Heart right ventricle (tissue), 16 donors: ENCODE results near the gene MARCHF4. TPM values are rescaled to one million over a fixed set of nuclear protein-coding genes. Genes with fewer than 3 reads are reported as not detected.

Experiments
- ATAC-seq, 8 donors: fragments of 200-7000 bp; cut with Tn5 transposase; one replicate each; pipeline ENCODE4 v1.9.1; 2020; ENCODE audit warnings: mild to moderate bottlenecking in 8 of 8, moderate library complexity in 8 of 8, moderate number of reproducible peaks in 1 of 8
- DNase-seq, 2 donors: peaks; one replicate each; pipeline ENCODE4 v3.0.0-alpha.2; 2020
- H3K27ac ChIP-seq, 10 donors: fragments of 200-600 bp; sonication (generic) in 2 of 10; one replicate each; pipeline versions ENCODE4 v1.5.0 to v1.8.0; 2020 to 2022; ENCODE audit warnings: mild to moderate bottlenecking in 3 of 10
- H3K27me3 ChIP-seq, 7 donors: fragments of 200-600 bp; one replicate each; pipeline ENCODE4 v1.8.0; 2021 to 2022; ENCODE audit warnings: mild to moderate bottlenecking in 2 of 7
- H3K36me3 ChIP-seq, 9 donors: fragments of 200-600 bp; sonication (generic) in 1 of 9; one replicate each; pipeline versions ENCODE4 v1.5.0 to v1.8.0; 2020 to 2022; ENCODE audit warnings: mild to moderate bottlenecking in 2 of 9
- H3K4me1 ChIP-seq, 9 donors: fragments of 200-600 bp; sonication (generic) in 1 of 9; one replicate each; pipeline versions ENCODE4 v1.5.0 to v1.8.0; 2020 to 2022; ENCODE audit warnings: mild to moderate bottlenecking in 4 of 9
- H3K4me3 ChIP-seq, 10 donors: fragments of 200-600 bp; sonication (generic) in 2 of 10; one replicate each; pipeline versions ENCODE4 v1.5.0 to v1.8.0; 2020 to 2022; ENCODE audit warnings: mild to moderate bottlenecking in 7 of 10, moderate library complexity in 2 of 10
- H3K9me3 ChIP-seq, 11 donors: fragments of 200-600 bp in 10 of 11; sonication (generic) in 2 of 11; one replicate each; pipeline versions ENCODE4 v1.5.0 to v1.8.0; 2013 to 2022; ENCODE audit warnings: mild to moderate bottlenecking in 2 of 11, control low read depth in 1 of 11, moderate library complexity in 1 of 11
- CTCF ChIP-seq, 9 donors: fragments of 200-600 bp; sonication (generic) in 2 of 9; IDR thresholded peaks; one replicate each; pipeline versions ENCODE4 v1.5.0 to v1.8.0; 2021 to 2022; ENCODE audit warnings: antibody characterized with exemption in 9 of 9, mild to moderate bottlenecking in 5 of 9, moderate library complexity in 1 of 9
- whole genome bisulfite sequencing, 2 donors: extraction: QIAGEN DNeasy Blood & Tissue Kit; methylation state at CpG; one replicate each; pipeline ENCODE4 v1.1.7; 2013; ENCODE audit warnings: inconsistent platforms in 1 of 2; 5-methylcytosine and 5-hydroxymethylcytosine counted together
- intact Hi-C, 10 donors: fragments of 100-400 bp; cut with DNase I; formaldehyde crosslinking; loops; one replicate each; pipeline versions ENCODE4 v1.11.1 to v1.14.2; 2022
- polyA plus RNA-seq, 2 donors: library from polyadenylated mRNA; stranded (reverse); fragments of 200-250 nt; gene quantifications; one replicate each; pipeline ENCODE4 v1.2.3, GENCODE V29; 2013
- total RNA-seq, 10 donors: library from RNA; stranded (reverse); fragmentation: NEBNext Ultra II Directional in 3 of 10; extraction: Animal tissue kit (Norgen Biotek cat#: 25700) in 3 of 10; gene quantifications; one replicate each; pipeline versions ENCODE4 v1.2.1 to v1.2.4, GENCODE V29; 2021 to 2023
- donor health status: Arrhythmogenic right ventricular cardiomyopathy.
- donor health status: ischemic (EF 13 %, LVEDD 7.1; RV severe dilation, severe dysfunction).
- donor health status: healthy with polysubstance abuse.
- donor health status: DM: no; HTN: yes; CAD: no.
- donor health status: DM: no; HTN: no; CAD: no.
- donor health status: ischemic (EF 25% LVEDD 6.9; RV normal size, moderate dysfunction).
- donor health status: ischemic (EF 25% LVEDD 5.7; RV mildly dilated, moderate dysfunction).
- donor health status: healthy.
- donor health status: DM: yes; HTN: yes; CAD: no.
- donor health status: Ischemic cardiomyopathy.
- donor health status: ischemic (EF 35%, LVEDD 5.7; RV mildly dilated, moderate dysfunction).
- donor health status: nonischemic (EF 11% LVEDD 7.7; RV severe dilation, severe dysfunction).
- donor health status: DM: yes; HTN: yes; CAD: no.
- donor health status: PGD.
- donor health status: ischemic (EF 29% LVEDD 5.4; RV normal size, mild dysfunction).
- donor health status: nonischemic (EF 23%, LVEDD 6.1; RV moderate dilation, normal function).

MARCHF4 gene
- total and polyA plus RNA-seq, 12 donors = 0.01 to 0.40 (median 0.08) TPM; not detected in 8

- H3K4me3 ChIP-seq = no peak overlapping the region
- H3K27me3 ChIP-seq = peaks cover 0 to 6% (median 0%) of the 10 kb centered on the region in 7 donors
- ATAC-seq = no peak
- no peak for DNase-seq
- 57 to 77% methylated on average over 1 of the region's 1 CpG for WGBS, 2 donors
- no peak overlapping the region for H3K27ac ChIP-seq
- TF ChIP-seq CTCF (IDR thresholded peaks at IDR 0.05) = no peak
- intact Hi-C loops = loop anchor here in 3 of 10 donors (10.0 kb wide), 3 partner anchors 175 to 275 kb away; no protein-coding TSS in a partner anchor
- peaks cover 0 to 8% (median 0%) of the 10 kb centered on the region in 9 donors for H3K4me1 ChIP-seq
- H3K36me3 ChIP-seq = no peaks in the 10 kb centered on the region
- peaks cover 0 to 9% (median 0%) of the 10 kb centered on the region in 11 donors for H3K9me3 ChIP-seq
Measured at GRCh38 chr2:216399621-216400020, 27.3 kb upstream of the MARCHF4 start.

- intact Hi-C loops = no loop called here
- 79 to 88% methylated on average over 6 of the region's 6 CpGs for WGBS, 2 donors
- Histone ChIP-seq H3K36me3 (no peaks in the 10 kb centered on the region), H3K4me3 (no peak overlapping the region), H3K9me3 (no peaks in the 10 kb centered on the region), H3K27ac (no peak overlapping the region), H3K4me1 (peaks cover 0 to 4% (median 0%) of the 10 kb centered on the region in 9 donors), H3K27me3 (peaks cover 0 to 6% (median 0%) of the 10 kb centered on the region in 7 donors)
- DNase-seq (no peak), ATAC-seq (no peak)
- TF ChIP-seq CTCF (IDR thresholded peaks at IDR 0.05) = no peak
Measured at GRCh38 chr2:216394881-216395280, 22.6 kb upstream of the MARCHF4 start.

- H3K36me3 ChIP-seq = no peaks in the 10 kb centered on the region
- no peak overlapping the region for H3K4me3 ChIP-seq
- DNase-seq = no peak
- no peaks in the 10 kb centered on the region for H3K9me3 ChIP-seq
- TF ChIP-seq CTCF (IDR thresholded peaks at IDR 0.05) = no peak
- intact Hi-C loops = no loop called here
- ATAC-seq = no peak
- H3K27me3 ChIP-seq = no peaks in the 10 kb centered on the region
- WGBS, 2 donors = 74 to 75% methylated on average over 12 of the region's 12 CpGs
- H3K4me1 ChIP-seq = peaks cover 0 to 8% (median 0%) of the 10 kb centered on the region in 9 donors
- H3K27ac ChIP-seq = no peak overlapping the region
Measured at GRCh38 chr2:216392945-216393840, 20.9 kb upstream of the MARCHF4 start.

GRCh38 chr2:216392018-216392562 lies 19.8 kb upstream of the MARCHF4 start:
- DNase-seq (no peak), ATAC-seq (no peak)
- Histone ChIP-seq H3K4me1 (peaks cover 0 to 8% (median 0%) of the 10 kb centered on the region in 9 donors), H3K4me3 (no peak overlapping the region), H3K36me3 (no peaks in the 10 kb centered on the region), H3K27me3 (peaks cover 0 to 5% (median 0%) of the 10 kb centered on the region in 7 donors), H3K9me3 (peaks cover 0 to 4% (median 0%) of the 10 kb centered on the region in 11 donors), H3K27ac (no peak overlapping the region)
- 75% methylated on average over 6 of the region's 6 CpGs for WGBS, 2 donors
- no peak for TF ChIP-seq CTCF (IDR thresholded peaks at IDR 0.05)
- intact Hi-C loops = no loop called here
